IPS DF 4.7 (cell line): ENCODE results near the gene RHO.
"Not testable (repeated sequence)": the region's sequence is repeated elsewhere in the genome, so short reads cannot be mapped to it uniquely, and the experiment has no call there.

Experiments
- DNase-seq: peaks from one replicate; pipeline ENCODE4 v3.0.0-alpha.2; 2013; ENCODE audit warnings: low spot score; ENCODE audit errors: extremely low read depth

Gene RHO

DNA sequence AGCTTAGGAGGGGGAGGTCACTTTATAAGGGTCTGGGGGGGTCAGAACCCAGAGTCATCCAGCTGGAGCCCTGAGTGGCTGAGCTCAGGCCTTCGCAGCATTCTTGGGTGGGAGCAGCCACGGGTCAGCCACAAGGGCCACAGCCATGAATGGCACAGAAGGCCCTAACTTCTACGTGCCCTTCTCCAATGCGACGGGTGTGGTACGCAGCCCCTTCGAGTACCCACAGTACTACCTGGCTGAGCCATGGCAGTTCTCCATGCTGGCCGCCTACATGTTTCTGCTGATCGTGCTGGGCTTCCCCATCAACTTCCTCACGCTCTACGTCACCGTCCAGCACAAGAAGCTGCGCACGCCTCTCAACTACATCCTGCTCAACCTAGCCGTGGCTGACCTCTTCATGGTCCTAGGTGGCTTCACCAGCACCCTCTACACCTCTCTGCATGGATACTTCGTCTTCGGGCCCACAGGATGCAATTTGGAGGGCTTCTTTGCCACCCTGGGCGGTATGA lies at the start of gene RHO:
TSS of gene RHO (plus strand) at position 51 of the 512 bp plus-strand sequence. CDS start at position 146, 95 bp downstream.
- no peak for DNase-seq

DNA sequence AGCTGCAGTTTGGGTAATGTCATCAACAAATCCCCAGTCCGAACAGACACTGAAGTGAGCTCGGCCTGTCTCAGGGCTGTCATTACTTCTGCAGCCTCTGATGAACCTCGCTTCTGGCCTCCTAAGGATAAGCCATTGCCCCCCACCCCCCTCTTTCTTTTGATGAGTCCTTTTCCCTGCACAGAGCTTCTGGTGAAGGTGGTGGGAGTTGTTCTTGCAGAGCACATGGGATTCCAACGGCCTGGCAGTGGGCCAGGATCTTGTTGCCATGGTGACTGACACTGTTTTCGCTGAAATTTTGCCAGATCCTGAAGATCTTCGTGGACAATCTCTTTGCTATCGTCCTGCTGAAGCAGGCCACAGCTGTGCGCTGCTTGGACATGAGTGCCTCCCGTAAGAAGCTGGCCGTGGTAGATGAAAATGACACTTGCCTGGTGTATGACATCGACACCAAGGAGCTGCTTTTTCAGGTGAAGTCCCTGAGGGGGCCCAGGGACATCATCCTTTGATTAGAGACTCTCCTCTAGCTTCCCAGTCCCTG lies 47.1 kb upstream of the RHO start:
- DNase-seq = not testable (repeated sequence)

DNA sequence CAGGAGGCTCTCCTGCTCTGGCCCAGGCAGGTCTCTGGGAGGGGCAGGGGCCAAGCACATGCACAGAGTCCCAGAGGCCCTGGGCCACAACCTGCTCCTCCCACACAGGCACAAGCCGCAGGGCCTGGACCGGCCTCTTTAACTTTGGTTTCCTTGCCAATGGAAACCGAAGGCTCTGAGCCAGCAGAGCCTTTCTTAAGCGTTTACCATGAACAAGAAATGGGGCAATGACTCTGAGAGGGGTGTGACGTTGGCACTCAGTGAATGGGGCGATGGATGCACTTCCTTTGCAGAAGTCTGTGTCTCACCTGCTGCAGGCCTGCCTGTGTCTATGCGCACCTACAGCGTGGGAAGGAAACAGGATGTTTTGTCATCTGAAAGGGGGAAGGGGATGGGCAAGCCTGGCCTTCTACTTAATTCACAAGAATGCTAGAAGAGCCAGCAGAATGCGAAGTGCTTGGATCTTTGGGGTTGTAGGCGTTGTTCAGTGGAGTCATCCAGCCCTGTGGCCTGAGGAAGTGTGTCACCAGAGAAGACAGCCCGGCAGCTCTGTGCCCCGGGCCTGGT lies 46.6 kb upstream of the RHO start:
- DNase-seq = no peak

DNA sequence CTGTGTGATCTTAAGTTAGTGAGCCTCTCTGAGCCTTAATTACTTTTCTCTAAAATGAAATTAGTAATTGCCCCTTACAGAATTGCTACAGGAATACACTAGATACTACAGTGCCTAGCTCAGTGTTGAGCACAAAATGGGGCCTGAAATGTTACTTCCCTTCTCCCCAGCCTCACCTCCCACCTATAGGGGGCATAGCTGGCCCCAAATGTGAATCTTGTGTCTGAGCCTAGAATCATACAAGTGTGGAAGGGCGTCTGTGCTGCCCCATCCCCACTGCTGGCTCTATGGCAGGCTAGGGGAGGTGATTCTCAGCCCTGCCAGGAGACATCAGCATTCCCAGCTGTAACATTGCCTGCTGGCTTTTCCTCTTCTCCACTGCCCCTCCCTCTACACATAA lies 45.7 kb upstream of the RHO start:
- no peak for DNase-seq

DNA sequence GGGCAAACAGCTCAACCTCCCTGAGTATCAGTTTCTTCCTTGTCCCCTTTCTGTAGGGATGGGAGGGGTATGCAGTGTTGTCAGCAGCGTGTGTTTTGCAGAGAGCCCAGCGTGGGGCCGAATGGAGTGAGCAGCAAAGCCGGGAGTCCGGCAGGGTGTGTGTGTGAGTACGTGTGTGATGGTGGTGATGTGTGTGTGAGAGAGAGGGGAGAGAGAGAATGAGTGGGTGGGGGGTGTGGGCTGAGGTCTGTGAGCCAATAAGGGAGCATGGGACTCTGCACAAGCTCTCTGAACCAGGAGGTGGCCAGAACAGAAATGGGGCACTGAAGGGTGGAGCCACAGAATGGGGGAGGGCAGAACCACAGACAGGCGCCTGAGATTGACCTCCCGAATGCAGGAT lies 44.6 kb upstream of the RHO start:
- no peak for DNase-seq

DNA sequence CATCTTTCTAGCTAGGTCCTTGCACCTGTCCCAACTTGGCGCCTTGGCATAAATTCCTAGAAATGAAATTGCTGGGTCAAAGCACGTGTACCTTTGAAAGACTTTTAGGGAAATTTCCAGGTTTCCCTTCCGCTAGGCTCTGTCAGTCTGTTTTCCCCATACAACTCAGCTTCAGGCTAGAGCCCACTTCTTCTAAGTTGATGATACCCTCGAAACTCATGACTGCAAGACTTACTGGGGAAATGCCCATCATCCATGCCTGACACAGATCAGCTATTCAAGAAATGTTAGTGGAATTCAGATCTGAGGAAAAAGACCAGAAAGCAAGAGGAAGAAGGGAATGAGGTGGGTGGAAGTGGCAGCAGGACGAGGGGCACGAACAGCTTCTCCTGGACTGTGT lies 43.3 kb upstream of the RHO start:
- not testable (repeated sequence) for DNase-seq

DNA sequence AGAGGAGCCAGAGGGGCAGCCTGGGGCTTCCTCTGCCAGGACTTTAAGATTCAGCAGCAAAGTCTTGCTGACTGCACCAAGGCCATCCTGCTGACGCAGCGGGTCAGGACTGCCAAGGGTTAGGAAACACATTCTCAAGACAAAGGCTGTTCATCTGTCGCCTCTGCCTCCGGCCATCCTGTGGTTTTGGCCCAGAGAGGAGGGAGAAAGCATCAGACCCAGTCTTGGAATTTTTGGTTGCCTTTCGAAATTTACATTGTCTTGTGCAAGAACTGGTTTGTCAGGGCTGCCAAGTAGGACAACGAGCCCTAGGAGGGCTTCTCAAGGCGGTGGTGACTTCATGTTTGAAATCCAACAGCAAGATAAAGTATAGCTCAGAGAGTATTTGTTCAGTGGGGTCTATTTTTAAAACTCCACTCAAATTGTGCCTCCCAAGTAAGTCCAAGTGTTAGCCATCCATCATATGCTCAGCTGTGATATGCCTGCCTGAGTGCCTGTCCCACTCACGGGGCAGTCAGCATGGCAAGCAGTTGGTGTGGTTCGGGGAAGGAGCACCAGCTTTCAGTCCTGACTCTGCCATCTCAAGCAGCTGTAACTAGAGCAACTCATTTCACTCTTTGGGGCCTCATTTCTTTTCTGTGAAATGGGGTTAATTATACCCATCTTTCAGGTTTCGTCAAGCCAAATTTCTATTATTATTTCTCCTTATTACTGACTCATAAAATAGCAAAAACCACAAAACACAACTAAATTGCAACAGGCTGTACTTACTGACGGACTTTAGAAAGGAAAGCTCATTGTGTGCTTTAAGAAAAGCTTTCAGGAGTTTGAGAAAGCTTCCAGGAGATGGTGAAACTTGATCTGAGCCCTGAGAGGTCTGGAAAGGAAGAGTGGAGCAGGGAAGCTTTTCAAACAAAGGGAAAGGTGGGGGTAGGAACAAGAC lies 42.4 kb upstream of the RHO start:
- no peak for DNase-seq

DNA sequence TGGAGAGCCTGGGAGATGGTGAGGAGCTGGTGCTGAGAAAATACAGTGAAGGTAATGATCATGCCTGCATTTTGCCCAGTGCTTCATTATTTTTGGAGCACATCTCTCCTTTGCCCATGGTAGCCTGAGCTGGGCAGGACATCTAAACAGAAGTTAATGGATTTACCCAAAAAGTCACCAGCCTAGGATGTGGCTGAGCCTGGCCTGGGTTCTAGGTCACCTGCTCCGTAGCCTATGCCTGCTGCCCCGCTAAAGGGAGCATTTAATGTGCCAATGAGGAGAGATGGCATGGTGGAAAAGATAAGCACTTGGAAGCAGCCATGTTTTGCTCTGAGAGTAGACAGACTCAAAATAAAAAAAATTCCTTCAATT lies 41.8 kb upstream of the RHO start:
- no peak for DNase-seq

DNA sequence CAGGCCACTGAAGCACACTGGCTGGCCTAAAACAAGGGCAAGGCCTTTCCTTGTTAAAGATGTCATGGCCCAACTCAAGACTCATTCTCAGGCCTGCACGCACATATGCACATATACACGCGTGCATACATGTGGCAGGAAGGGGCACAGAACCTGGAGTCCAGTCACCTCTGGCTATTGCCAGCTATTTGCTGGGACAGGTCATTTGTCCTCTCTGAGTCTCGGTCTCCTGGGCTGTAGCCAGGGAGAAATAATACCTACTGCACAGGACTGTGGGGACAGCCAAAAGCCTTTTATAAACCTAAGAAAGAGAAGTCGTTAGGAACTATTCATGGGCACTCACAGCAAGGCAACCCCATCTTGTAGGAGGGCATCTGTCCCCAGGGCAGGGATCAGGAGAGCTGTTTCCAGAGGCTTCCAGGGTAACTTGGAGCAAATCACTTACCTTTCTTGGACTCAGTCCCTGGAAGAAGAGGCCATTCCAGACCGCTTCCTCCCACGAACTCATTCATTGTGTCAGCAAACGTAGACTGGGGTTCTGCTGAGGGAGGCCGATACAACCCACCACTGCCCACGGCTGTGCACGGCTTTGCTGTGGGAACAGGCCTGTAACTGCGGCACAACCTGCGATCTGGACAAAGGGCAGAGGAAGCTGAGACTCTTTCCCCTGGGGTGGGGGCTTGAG lies 41.1 kb upstream of the RHO start:
- no peak for DNase-seq

DNA sequence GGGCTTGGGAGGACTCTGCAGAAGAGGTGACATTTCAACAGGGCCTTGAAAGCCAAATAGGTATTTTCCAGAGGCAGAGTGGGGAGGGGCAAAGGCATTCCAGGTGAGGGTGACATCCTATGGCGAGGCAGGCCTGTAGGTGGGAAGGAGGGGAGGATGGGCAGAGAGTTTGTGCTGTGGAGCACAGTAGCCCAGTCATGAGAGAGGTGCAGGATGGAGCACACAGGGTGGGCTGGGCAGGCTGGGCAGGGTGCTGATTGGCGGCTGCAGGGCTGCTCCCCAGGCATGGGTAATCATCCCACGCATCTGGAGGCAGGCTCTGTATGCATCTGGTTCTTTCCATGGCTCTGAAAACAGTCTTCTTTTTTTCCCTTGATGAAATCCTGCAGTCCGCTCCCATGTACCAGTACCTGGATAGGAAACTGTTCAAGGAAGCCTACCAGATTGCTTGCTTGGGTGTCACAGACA lies 40.5 kb upstream of the RHO start:
- not testable (repeated sequence) for DNase-seq

DNA sequence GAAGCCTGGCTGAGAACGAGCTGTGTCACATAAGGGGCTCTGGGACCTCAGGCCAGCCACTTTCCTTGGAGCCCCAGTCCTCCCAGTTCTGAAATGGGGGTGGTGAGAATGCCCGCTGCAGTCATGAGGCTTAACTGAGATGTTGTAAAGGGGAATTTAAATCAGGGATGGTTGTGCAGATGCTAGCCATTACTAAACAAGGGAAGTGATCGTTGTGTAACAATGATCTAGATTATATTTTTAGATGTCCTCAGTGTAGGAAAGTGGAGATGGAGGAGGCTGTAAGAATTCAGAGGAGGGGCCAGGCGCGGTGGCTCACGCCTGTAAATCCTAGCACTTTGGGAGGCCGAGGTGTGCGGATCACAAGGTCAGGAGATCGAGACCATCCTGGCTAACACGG lies 39.2 kb upstream of the RHO start:
- DNase-seq = not testable (repeated sequence)

DNA sequence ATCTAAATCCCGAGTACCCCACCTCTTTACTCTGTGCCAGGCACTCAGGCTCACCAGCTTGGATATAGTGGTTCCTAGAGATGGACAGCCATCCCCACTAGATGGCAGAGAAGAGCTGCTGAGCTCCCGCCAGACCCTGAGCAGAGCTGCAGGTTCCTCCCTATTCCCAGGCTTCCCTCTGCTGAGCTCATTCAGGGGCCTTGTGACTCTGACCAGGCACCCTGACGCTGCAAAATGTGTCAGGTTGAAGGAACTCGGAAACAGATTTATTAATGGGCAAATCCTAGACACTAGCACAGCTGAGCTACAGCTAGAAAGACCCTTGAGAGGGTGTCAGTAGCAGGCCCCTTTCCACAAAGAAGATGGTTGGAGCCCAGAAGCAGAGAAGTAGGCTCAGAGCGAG lies 38.2 kb upstream of the RHO start:
- DNase-seq = peak; percentile 76

DNA sequence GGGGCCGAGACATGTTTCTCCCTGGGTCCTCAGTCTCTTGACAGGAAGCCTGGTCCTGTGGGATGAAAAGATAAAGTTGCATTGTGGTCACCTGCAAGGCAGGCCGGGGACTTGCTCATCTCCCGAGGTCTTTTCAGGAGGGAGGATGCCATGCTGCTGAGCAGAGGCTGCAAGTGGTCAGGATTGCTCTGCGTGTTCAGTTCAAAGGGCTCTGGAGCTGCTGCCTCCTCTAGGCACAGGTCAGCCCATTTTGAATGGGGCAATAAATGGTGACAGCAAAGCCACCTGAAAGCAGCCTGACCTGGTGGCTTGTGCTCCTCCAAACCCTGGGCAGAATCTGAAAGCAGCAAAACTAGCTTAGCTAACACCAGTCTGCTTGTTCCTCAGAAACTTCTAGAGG lies 37.4 kb upstream of the RHO start:
- DNase-seq = not testable (repeated sequence)

DNA sequence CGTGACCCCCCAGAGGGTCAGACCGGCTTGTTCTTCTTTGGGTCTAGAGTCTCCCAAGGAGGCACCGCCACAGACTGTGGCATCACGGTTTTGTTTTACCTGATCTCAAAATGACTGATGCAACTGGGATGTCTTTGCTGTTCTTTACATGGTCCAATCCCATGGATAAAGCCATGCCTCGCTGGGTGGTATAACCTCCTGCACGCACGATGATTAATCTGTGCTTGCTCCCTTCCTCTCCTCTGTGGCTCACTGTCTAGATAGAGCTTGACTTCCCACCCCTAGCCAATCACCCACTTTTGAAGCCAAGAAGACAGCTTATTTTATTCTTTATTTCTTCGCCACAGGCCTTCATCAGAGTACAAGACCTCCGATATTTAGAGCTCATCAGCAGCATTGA lies 36.6 kb upstream of the RHO start:
- no peak for DNase-seq

DNA sequence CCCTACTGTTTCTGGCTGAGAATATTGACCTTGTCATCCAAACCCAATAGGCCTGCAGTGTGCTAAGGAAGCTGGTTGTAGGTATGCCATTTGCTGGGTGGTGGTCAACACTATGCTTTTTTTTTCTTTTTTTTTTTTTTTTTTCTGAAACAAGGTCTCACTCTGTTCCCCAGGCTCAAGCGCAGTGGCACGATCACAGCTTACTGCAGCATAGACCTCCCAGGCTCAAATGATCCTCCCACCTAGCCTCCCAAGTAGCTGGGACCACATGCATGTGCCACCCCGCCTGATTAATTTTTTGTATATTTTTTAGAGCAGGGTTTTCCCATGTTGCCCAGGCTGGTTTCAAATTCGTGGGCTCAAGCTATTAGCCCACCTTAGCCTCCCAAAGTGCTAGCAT lies 35.7 kb upstream of the RHO start:
- no peak for DNase-seq

DNA sequence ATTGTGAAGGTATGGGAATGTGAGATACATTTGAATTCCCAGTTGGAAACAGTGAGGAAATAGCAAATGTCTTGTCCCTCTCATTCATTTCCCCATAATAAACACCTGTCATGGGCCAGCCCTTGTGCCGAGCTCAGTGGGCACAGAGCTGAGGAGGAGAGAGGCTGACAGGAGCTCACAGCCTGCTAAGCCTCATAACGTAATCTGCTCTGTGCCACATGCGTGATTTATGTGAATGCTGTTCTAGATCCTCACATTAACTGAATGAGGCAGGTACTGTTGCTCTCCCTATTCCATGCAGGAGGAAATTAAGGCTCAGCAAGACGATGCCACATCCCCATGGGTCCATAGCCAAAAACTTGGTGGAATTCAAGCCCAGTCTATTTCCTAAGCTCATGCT lies 35.2 kb upstream of the RHO start:
- no peak for DNase-seq

DNA sequence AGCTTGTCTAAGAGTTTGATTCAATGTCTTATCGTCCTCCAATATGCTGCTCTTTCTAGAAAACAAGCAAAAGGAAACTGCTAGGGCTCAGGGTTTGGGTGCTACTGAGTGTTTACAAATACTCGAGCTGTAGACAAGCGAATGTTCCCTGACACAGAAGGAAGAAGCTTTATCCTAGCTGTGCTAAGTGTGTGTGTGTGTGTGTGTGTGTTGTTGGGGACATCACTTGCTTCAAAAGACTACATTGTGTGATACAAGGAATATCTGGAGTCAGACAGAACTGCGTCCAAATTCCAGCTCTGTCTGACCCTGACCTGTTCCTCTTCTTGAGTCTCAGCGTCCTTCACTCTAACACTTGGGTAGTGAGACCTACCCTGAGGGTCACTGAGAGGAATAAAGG lies 33.9 kb upstream of the RHO start:
- not testable (repeated sequence) for DNase-seq

DNA sequence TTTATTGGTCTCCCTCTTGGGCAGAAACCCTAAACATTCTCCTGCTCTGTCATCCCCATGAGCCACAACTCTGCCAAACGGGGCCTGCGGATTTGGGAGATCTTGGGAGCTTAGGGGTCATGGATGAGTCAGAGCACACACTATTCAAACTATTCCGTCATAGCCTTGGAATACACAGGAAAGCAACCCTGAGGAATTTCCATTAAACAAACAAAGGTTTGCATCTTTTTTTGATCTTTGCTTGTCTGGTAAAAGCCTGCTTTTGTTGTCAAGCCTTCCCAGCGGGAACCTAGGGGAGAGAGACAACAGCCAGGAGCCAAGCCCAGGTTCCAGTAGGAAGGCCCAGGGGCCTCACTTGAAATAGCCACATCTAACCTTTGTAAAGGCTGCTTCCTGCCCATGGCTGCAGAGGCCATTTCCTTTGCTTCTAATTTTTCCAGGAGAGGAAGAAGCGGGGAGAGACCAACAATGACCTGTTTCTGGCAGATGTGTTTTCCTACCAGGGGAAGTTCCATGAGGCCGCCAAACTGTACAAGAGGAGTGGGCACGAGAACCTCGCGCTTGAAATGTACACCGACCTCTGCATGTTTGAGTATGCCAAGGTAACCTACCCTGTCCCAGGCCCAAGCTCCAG lies 33.3 kb upstream of the RHO start:
- DNase-seq = not testable (repeated sequence)

DNA sequence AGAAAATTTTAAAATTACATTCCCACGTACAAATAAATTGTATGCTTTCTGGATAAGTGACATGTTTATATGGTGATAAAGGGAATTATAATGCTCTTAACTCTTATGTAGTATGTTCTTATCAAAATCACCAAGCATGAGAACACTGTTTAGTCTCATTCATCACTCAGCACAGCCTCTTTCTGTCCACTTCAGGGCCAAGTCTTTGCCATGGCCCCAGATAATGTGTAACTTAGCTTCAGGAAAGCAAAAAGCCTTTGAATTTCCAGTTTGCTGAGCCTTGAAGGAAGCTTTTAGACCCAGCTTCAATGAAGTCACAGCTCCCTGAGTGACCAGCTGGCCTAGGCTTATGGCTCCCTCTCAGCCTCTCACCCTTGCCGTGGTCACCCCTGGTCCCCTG lies 30.6 kb upstream of the RHO start:
- not testable (repeated sequence) for DNase-seq

DNA sequence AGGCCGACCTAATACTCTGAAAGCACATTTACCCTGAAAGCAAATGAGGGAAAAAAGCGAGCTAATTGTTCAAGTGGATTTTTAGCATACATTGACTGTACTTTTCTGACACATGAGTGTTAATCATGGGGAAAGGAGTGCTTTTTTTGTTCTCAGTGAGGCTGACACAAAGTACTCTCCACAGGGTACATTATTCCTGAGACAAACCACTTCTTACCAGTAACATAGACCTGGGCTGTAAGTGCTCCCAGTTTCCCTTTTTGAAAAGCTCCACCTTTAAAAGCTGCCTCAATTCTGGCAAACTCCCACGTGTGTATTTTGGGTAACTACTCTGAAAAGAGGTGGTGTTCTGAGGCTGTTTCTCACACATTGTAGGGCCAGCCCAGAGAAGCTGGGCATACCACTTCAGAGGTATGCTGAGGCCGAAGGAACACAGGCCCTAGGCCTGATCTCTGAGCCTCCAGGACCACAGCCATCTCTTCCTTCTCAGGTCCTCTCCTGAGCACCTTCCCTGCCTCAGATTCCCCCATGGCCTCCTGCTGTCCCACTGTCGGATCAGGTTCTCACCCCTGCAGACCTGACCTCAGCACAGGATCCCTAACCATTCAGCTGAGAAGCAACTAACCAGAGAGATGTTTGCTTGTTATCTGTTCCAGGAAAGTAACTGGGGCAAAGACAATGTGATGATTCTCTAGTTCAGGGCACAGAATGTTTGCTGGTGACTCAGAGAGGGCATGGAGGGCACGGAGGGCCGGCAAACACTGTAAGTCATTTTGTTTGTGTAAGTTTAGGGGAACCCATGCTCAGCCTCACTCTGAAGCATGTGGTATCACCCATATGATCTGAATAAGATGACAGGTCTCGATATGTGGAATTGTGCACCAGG lies 29.6 kb upstream of the RHO start:
- not testable (repeated sequence) for DNase-seq
